ENCODE data around the gene ZCCHC2. TPM values are rescaled to one million over a fixed set of nuclear protein-coding genes. Genes with fewer than 3 reads are reported as not detected.

Gene ZCCHC2
- total and polyA plus RNA-seq, 9 of the 15 experiments (the other 6 are each of a cell fraction or from before 2014, with no cell fraction given) = 1.0 to 9.2 (median 6.0) TPM

DNA sequence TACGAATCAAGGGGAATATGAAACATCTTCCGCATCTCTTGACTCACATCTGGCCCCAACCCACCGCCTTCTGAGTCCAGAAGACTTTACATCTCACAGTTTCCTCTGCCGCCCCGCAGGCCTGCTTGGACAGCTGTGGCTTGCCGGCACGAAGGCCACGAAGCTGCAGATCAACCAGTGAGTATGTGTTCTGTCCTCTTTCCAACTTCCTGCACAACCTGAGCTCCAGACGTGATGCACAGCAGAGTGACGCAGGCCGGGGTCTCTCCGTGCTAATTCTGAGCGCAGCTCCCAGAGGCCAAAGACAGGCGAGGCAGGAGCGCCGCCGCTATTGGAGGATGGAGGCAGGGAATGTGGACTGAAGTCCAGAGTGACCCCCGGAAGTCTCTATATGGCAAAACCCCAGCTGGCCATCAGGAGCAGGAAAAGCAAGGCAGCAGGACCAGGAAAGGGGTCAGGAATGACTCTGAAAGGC lies 93.5 kb downstream of the ZCCHC2 start:
- CTCF ChIA-PET (ENCODE audit: low intra/inter-chr PET ratio) = no interaction called here
- BruUV-seq (replicated peaks) = no TSS peak
- ATAC-seq = no peak

More for the DNA sequence above, 93.5 kb downstream of the ZCCHC2 start:
- DNase-seq (ENCODE audit: extremely low read depth in 1 of 4, low spot score in 3 of 4) = no peak
- POLR2A ChIA-PET = interaction anchor here (0.6 to 0.7 kb wide), 3 partner anchors 87 to 334 kb away, joined by 3 to 4 read pairs (median 3); no protein-coding TSS in a partner anchor
- no peak for TF ChIP-seq TBP (optimal IDR thresholded peaks at IDR 0.05; ENCODE audit: low read depth, low read length)
- TF ChIP-seq, protein P1, sequence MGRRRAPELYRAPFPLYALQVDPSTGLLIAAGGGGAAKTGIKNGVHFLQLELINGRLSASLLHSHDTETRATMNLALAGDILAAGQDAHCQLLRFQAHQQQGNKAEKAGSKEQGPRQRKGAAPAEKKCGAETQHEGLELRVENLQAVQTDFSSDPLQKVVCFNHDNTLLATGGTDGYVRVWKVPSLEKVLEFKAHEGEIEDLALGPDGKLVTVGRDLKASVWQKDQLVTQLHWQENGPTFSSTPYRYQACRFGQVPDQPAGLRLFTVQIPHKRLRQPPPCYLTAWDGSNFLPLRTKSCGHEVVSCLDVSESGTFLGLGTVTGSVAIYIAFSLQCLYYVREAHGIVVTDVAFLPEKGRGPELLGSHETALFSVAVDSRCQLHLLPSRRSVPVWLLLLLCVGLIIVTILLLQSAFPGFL (CRISPR knock-in tag; IDR thresholded peaks at IDR 0.05) = no peak
- no peak for TF ChIP-seq POLR3A (IDR thresholded peaks at IDR 0.05; ENCODE audit: borderline replicate concordance, extremely low read depth, insufficient read depth, insufficient read length)
- no peak for TF ChIP-seq RBM34 (IDR thresholded peaks at IDR 0.05; ENCODE audit: borderline replicate concordance, insufficient read depth, low read length)
- TF ChIP-seq NFYB (IDR thresholded peaks at IDR 0.05; ENCODE audit: extremely low read depth, insufficient read length) = no peak
- TF ChIP-seq, protein P2, sequence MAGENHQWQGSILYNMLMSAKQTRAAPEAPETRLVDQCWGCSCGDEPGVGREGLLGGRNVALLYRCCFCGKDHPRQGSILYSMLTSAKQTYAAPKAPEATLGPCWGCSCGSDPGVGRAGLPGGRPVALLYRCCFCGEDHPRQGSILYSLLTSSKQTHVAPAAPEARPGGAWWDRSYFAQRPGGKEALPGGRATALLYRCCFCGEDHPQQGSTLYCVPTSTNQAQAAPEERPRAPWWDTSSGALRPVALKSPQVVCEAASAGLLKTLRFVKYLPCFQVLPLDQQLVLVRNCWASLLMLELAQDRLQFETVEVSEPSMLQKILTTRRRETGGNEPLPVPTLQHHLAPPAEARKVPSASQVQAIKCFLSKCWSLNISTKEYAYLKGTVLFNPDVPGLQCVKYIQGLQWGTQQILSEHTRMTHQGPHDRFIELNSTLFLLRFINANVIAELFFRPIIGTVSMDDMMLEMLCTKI (IDR thresholded peaks at IDR 0.05; ENCODE audit: partially characterized antibody) = no peak
- no peak for TF ChIP-seq HDAC3 (IDR thresholded peaks at IDR 0.05; ENCODE audit: borderline replicate concordance, partially characterized antibody)
- no peak for TF ChIP-seq FOXP1 (CRISPR knock-in tag; IDR thresholded peaks at IDR 0.05)
- TF ChIP-seq, protein P3, sequence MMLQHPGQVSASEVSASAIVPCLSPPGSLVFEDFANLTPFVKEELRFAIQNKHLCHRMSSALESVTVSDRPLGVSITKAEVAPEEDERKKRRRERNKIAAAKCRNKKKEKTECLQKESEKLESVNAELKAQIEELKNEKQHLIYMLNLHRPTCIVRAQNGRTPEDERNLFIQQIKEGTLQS (IDR thresholded peaks at IDR 0.05) = no peak
- TF ChIP-seq, protein P3 (CRISPR knock-in tag; conservative IDR thresholded peaks at IDR 0.05) = no peak
- FAIRE-seq = no peak
- in situ Hi-C loops (cut with MboI) = no loop called here
- 27% methylated on average over 10 of the region's 18 CpGs for WGBS (ENCODE audit: insufficient coverage, low coverage, missing lambda C conversion rate)
- no peaks in the 10 kb centered on the region for H3K36me3 ChIP-seq (ENCODE audit: control insufficient read depth, insufficient read depth, low read length)
- H3K9ac ChIP-seq (ENCODE audit: insufficient read depth in 1 of 2, low read depth in 2 of 2, low read length in 2 of 2) = no peak overlapping the region
- H3K4me3 ChIP-seq = no peak overlapping the region
- H3K4me1 ChIP-seq (replicated peaks in 1 of 2; ENCODE audit: control insufficient read depth in 2 of 2, insufficient read depth in 2 of 2, low read length in 2 of 2) = peaks cover 10 to 11% of the 10 kb centered on the region in 2 experiments; a peak in 4 of 5 replicates
- H3K9me1 ChIP-seq (ENCODE audit: control insufficient read depth, insufficient read depth, low read length) = no peaks in the 10 kb centered on the region
- H3K27ac ChIP-seq (ENCODE audit: extremely low read depth, low read depth, low read length) = no peak overlapping the region
- H3K79me2 ChIP-seq (ENCODE audit: control insufficient read depth, insufficient read depth, low read length) = no peaks in the 10 kb centered on the region
- peaks cover 4 to 17% of the 10 kb centered on the region in 2 experiments; a peak in 3 of 5 replicates for H3K27me3 ChIP-seq (ENCODE audit: control insufficient read depth in 2 of 2, insufficient read depth in 2 of 2, low read length in 2 of 2)
- H2AFZ ChIP-seq (ENCODE audit: low read depth, low read length) = no peak overlapping the region
- intact Hi-C loops (cut with micrococcal nuclease) = no loop called here
- H4K20me1 ChIP-seq (replicated peaks; ENCODE audit: control insufficient read depth, insufficient read depth, low read length) = no peaks in the 10 kb centered on the region
- no peaks in the 10 kb centered on the region for H3K9me3 ChIP-seq (replicated peaks; ENCODE audit: control insufficient read depth, insufficient read depth, low read depth, low read length)
- no peak overlapping the region for H3K4me2 ChIP-seq (ENCODE audit: insufficient read depth, low read length)

Data from K562 (cell line).